NCI-H1694 (cell line): Measurements from ENCODE around the gene CATSPER4.

Experiments
- DNase-seq: peaks from one replicate; lab custom pipeline; 2025; lab: John Stamatoyannopoulos, UW

The CATSPER4 gene

DNA sequence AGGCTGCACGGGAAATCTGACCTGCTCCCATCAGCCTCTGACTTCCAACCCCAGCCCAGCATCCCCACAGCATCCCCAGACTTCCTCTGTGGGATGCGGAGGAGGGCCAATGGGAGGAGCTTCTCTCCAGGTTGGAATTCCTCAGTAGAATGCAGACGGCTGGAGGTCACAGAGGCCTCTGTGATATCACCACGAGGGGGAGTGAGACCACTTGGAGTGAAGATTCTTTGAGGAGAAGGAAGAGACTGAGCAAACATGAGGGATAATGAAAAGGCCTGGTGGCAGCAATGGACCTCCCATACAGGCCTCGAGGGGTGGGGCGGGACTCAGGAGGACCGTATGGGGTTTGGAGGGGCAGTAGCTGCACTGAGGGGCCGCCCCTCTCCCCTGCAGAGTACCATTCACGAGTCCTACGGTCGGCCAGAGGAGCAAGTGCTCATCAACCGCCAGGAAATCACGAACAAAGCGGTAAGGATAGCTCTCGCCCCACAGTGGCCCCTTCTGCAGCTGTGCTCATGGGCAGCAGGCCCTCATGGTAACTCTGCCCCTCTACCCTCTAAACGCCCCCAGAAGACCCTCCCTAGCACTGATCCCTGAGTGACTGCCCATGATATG, at the start of gene CATSPER4:
Gene CATSPER4 (plus strand): TSS at position 230 of the 615 bp plus-strand sequence. CDS start 26 bp downstream, at position 256.
- peak; percentile 16 for DNase-seq

DNA sequence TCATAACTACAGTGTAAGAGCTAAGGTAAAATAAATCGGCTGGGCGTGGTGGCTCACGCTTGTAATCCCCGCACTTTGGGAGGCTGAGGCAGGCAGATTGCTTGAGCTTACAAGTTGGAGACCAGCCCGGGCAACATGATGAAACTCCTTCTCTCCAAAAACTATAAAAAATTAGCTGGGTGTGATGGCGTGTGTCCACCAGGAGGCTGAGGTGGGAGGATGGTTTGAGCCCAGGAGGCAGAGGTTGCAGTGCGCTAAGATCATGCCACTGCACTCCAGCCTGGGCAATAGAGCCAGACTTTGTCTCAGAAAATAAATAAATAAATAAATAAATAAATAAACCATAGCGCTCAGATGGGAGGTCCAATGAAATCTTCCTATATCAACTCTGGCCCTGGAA, 48.2 kb upstream of the CATSPER4 start:
- no peak for DNase-seq

DNA sequence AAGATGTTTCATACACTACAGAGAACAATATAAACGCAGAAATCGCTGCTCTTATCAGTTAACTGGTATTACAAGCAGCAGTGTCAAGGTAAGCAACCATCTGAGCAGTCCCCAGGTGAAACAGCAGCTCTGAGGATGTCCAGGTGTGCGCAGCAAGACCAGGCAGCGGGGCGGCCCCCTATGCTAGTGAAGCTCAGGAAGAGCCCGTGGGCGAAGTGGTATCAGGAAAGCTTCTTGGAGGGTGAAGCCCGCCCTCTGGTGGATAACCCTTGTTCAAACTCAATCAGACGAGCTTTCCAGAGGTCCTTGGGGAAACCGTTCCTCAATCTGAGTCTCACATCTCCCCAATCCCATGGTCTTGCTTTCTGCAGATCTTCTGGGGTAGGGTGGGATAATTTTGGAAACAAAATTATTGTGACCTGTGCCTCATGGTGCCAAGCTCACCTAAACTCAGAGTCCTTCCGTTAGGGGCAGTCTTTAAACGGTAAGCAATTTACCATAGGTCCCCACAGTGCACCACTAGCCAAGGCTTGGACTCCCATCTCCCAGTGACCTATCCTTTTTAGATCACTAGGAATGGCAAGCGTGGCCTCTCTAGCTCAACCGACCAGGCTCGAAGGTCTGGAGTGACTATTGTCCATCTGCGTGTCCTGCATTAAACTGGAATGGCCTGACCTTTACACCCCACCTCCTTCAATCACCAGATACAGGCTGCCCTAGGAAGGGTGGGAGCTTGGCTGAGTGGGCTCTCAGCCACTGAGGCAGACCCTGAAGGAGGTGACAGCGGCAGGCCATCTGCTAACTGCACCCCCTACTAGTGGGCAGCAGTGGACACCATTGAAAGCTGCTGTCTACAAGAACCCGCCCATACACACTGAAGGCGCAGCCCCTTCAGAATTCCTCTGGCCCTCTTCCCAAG, 45.1 kb upstream of the CATSPER4 start:
- DNase-seq = peak; percentile 87

DNA sequence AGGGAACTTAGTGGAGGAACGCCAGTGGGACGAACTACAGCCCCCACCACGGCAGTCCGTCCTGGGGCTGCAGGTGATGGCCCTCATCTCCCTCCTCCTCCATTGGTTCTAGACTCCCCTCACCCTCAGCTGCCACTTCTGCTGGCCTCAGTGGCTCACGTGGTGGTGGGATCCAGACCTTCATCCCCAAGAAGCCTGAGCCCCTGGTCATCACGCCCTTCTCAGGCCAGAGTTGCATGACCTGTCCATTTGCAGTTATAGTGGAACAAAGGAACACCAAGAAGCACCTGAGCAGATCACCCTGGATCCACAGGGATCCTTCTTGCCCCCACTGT, 44.5 kb upstream of the CATSPER4 start:
- no peak for DNase-seq

DNA sequence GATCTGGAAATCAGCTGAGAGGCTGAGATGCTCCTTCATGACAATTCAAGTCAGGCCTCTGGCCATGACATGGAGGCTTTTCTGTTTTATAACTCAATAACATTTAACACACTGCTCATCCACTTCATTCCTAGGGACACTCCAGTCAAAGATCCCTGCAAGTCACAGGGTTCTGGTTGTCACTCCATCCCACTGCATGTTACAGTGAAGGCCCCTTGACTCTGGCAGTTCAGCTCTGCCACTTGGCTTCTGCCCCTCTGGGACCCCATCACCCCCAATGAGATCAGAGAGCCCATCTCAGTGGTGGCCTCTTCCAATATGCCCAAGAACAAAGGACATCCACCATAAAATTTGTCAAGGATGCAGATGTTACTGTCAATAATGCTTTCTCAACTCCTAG, 41.5 kb upstream of the CATSPER4 start:
- no peak for DNase-seq

DNA sequence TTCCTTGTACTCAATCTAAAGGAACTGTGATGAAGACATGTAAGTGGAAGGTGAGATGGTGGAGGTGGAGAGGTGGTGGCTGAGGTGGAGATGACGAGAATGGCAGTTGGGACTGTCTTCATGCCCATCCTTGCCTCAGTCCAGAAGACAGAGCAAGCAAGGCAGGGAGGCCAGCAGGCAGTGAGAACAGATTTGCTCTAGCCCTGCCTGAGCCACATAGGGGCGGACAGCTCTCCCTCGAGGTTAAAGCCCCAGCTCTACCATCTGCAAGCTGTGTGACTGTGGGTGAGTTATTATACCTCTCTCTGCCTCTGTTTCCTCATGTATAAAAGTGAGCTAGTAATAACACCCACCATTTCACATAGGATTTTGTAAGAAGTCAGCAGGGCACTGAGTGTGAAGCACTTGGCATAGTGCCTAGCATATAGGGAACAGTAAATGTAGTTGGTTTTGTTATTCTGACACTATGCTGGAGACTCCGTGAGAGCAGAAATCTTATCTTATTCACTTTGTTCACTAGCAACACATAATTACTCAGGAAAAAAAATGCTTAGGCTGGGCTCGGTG, 36.4 kb upstream of the CATSPER4 start:
- DNase-seq = no peak

DNA sequence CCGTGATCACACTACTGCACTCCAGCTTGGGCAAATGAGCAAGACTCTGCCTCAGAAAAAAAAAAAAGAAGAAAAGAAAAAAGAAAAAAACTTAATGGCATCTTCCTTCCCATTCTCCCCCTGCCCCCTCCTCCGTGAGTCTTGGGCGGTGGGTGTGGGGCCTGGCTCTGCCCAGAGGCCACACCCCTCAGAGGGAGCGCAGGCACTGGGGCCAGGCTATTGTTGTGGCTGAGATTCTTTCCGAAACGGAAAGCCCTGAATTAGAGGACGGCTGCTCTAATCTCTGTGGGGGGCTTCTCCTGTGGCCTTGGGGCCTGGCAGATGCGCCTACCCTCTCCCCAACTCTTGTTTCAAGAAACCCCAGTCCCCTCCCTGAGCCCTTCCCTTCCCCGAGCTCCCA, 35.7 kb upstream of the CATSPER4 start:
- no peak for DNase-seq

DNA sequence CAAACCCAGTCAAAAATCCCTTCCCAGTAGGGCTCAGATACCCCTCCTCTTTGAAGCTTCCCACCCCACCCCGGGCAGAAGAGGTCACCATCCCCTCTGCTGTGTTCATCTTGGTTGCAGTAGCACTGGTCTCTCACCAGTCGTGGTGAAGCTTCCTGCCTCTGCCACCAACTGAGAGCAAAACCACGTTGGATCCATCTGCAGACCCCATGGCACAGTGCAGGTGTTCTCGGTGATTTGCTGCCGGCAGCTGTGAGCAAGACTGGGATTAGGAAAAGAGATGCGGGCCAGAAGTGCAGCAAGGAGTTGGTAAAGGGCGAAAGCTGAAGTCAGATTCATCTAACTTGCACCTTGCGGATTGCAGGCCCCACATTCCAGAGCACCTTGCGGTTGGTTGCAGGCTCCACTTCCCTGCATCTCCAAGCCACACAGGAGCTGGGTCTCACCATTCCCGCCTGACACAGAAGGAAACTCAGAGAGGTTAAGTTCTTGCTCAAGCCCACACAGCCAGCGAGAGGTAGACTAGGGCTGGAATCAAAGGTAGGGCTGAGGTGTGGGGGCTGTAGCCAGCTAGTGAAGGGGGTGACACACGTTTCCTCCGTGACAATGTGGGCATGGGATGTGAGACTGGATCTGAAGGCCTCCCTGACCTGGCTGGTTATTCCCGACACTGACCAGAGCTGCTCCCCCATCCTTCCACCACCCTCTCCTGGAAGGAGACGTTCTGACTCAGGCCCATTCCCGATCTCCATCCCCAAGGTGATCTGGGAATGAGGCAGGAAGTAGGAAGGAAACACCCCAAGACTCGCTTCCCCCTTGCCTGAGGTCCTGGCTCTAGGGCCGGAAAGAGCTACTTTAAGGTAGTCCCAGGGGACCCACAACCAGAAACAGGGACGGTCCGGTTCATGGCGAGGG, 34.8 kb upstream of the CATSPER4 start:
- no peak for DNase-seq

DNA sequence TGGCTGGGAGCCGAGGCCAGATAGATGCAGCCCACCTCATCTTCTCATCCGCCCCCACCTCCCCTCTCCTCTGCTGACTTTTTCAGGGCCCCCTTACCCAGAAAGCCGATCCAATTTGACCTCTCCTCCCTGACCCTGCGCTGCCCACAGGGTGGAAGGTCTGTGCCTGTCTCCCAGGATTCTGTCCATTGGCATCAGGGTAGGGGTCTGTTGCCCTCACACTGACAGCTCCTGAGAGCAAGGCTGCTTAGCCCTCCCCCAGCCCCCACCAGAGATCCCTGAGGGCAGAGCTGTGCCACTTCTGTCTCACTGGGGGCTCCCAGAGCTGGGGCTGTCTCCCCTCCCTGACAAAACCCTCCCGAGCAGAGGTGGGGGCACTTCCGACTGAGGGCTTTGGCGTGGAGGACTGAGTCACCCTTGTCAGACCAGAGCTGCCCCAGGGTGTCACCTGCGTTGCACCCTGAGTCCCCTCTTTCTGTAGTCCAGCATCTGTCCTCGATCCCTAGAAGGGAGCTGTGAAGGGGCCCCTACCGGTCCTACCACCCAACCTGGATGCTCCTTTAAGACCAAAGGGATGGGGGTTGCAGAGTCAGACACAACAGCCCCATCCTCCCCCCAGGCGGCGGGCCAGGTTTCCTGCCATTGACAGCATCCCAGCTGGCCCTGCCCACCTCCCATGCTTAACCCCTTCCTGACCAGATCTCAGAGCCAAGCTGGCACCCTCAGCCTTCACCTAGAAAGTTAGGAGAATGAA, 33.9 kb upstream of the CATSPER4 start:
- DNase-seq = peak; percentile 38

DNA sequence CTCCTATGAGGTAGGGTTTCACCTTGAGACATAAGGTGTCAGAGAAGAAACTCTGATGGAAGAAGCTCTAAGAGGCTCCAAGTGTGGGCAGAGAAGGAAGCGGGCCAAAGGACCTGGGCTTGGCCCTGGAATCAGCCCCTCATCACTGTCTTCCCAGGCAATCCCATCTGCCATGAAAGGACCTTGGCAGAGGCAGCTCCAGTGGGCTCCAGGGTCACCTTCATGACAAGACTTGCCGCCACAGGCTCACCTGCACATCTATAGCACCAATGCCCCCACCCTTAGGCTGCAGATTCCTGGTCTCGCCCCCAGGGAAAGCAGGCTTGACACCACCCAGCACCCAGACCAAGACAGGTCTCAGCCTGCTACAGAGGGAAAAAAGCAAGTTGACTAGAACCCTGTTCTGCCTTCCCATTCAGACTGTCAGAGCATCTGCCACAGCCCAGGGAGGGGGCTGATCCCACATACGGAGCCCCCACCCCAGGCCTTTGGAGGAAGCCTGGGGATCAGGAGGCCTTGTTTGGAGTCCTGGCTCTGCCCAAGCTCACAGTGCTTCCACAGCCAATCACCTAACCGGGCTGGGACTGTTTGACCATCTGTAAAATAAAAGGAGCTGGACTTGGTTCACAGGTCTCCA, 32.0 kb upstream of the CATSPER4 start:
- no peak for DNase-seq

DNA sequence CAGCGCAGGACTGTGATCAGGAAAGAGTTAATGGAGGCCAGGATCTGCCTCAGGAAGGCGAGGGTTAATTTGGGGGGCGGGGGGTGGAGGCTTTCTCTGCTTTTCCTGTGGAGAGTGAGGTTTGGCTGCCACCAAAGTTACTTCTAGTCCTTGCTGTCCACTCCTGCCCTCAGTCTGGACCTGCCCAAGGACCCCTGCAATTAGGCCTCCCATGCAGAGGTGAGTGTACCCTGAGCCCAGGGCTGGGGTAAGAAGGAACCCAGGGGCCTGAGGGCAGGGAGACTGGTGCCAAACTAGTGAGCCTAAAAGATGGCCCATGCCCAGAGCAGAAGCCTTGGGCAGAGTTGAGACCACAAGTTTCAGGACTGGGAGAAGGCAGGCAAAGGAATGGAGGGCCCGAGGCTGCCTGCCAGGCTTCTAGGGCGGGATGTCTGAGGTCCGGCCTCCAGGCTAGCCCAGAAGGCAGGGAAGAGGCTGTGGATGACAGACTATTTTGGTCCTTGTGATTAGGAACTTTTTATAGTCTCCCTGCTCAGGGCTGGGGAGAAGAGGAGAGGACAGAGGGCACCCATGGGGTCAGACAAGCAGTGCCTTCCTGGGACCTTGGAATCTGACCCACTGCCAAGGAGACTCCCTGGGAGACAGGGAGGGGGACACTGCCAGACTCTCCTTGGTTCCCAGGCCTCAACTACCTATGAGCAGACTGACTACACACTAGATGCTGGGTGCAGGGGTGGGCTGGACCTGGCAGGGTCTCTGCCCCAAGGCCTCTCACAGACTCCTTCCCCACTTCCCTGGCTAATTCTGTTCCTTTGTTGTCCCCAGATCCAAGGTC, 31.3 kb upstream of the CATSPER4 start, which contains the start of gene FAM110D:
Gene FAM110D (plus strand): TSS at position 172 of the 835 bp plus-strand sequence. CDS start 2,213 bp downstream, outside the sequence.
- no peak for DNase-seq

DNA sequence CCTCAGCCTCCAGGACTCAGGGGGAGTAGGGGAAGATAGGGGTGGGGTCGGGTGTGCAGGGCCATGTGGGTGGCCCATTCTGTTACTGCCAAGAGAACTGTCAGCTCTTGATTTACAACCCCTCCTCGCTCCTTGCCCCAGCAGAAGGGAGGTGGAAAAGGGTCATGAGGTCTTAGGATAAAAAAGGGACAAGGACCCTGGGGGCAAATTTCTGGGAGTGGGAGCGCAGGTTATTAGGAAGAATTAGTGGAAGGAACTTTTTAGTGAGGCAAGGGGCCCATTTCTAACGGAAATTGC, 30.7 kb upstream of the CATSPER4 start:
- no peak for DNase-seq

DNA sequence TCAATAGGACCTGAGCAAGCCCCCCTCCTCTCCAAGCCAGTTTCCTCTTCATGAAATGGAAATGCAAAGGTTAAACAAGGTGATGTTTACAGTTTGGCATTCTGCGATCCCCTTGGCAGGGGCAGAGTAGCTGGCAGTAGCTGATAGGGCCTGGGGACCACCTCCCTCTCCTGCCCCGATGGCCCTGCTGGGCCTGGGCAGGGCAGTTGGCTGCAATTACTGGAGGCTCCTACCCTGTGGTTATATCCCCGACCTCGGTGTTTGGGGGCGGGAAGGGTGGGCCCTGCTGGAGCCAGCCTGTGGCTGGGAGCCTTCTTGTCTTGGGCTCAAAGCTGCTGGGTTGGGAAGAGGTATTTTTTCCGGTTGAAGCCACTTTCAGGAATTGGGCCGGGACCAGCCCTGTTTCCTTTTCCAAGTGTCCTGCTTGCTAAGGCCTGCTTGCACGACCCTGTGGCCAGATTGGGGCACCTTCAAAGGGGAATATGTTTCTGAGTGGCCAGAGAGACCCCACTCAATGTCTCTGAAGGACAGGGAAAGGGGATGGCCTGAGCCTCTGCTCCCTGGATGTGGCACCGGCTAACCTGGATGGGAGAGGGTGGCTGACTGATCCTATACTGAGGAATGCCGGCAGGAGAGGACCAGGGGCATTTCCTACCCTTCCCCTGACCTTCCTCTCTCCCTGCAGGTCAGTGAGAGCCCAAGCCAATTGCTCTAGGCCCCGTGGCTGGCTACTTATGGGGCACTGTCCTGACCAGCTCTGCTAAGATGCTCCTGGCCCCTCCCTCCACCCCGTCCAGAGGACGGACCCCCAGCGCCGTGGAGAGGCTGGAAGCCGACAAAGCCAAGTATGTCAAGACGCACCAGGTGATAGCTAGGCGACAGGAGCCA, 29.6 kb upstream of the CATSPER4 start:
- no peak for DNase-seq

DNA sequence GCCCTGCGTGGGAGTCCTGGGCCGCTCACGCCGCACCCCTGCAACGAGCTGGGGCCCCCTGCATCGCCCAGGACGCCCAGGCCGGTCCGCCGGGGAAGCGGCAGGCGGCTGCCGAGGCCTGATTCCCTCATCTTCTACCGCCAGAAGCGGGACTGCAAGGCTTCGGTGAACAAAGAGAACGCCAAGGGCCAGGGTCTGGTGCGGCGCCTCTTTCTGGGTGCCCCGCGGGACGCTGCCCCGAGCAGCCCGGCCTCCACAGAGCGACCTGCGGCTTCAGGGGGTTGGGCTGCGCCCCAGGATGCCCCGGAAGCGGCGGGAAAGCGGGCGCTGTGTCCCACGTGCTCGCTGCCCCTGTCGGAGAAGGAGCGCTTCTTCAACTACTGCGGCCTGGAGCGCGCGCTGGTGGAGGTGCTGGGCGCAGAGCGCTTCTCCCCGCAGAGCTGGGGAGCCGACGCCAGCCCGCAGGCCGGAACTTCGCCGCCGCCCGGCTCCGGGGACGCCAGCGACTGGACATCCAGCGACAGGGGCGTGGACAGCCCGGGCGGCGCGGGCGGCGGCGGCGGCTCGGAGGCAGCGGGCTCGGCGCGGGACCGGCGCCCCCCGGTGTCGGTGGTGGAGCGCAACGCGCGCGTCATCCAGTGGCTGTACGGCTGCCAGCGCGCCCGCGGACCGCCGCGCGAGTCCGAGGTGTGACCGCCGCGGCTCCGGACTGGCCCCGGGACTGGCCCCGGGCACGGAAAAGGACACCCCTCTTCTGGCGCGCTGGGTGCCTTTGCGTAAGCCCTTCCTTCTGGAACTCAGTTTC, 28.8 kb upstream of the CATSPER4 start:
- DNase-seq = no peak

DNA sequence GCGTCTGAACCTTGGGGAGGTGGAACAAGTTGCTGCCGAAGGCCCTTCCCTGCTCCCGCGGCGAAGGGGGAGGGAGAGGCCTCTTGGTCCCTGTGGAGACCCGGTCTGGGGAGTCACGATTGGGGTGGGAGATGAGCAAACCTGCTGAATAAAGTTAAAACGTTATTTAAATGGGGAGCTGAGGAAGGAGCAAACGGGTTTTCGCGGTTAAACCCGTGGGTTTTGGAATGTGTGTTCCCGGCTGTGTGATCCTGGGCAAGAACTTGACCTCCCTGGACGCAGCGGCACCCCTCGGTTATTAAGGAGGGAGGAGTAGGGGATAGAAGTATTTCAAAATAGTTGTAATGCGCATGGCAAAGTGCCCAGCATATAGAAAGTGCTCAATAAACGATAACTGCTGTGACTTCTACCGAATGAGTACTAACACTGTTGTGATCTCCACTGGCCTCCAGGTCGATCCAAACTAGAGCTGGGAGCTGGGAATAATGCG, 28.1 kb upstream of the CATSPER4 start:
- DNase-seq = no peak

DNA sequence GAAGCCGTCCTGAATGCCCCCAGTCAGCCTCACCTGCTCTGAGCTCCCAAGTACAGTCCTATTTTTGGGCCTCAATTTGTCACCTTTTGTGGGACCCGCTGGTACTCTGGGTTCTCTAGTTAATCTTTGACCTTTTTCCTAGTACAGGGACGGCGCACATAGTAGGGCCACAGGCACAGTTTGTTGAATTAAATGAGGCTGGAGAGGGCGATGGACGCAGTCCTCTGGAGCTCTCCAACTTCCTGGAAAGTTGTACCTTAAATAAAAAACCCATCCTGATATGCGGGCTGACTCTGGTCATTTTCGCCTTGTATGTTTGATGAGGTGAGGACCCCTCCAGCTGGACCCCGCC, 26.7 kb upstream of the CATSPER4 start:
- no peak for DNase-seq

DNA sequence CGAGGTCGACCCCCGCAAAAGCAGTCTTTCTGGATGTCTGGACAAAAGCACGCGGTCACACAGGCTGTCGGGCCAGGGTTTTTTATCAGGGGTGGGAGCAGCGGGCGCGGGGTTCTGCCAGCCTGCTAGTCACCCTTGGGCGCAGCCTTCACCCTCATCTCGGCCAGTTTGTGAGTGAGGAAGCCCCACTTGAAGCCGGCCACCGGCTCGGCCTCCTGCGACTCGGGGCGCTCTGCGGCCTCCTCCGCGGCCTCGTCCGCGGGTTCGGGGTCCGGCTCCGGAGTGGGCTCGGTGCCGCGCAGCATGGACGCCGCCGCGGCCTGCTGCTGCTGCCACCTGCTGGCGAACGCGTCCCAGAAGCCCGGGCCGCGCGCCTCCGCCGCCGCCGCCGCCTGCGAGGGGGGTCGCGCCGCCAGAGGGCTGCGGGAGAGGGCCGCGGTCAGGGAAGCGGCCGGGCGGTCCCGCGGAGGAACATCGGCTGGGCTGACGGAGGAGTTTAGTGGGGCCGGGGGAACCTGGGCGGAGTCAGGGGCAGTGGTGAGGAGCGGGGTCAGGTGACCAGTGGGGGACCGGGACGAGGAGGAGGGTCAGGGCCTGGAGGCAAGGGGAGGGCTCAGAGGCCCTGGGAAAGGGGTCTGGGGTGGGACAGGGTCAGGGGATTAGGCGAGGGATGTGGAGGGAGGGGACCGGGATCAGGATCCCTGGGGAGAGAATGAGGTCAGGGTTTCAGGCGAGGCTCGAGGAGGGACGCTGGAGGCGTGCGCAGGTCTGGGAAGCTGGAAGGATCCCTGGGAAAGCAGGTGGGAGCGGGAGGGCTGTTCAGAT, 26.2 kb upstream of the CATSPER4 start:
- no peak for DNase-seq
